ENCODE data around the gene TSFM.

- TF ChIP-seq CTCF (IDR thresholded peaks at IDR 0.05 in 2 of 3, conservative IDR thresholded peaks at IDR 0.05 in 1 of 3; ENCODE audit: borderline replicate concordance in 1 of 3, insufficient read depth in 1 of 3, low read depth in 2 of 3, low read length in 2 of 3) (no peak), EZH2 (IDR thresholded peaks at IDR 0.05) (no peak), POLR2A (IDR thresholded peaks at IDR 0.05; ENCODE audit: borderline replicate concordance, extremely low read depth, insufficient read depth, insufficient read length) (no peak), RAD21 (IDR thresholded peaks at IDR 0.05; ENCODE audit: low read depth) (no peak), CEBPB (IDR thresholded peaks at IDR 0.05; ENCODE audit: low read depth) (no peak), EZH2phosphoT487 (IDR thresholded peaks at IDR 0.05; ENCODE audit: borderline replicate concordance) (no peak), YY1 (IDR thresholded peaks at IDR 0.05; ENCODE audit: extremely low read depth, insufficient replicate concordance, low read depth, low read length) (no peak), CBX3 (IDR thresholded peaks at IDR 0.05; ENCODE audit: low read depth) (no peak)
Measured at GRCh38 chr12:57775044-57775443, 7.5 kb upstream of the TSFM start.
